ENCODE measurements around the gene CSGALNACT2. TPM values are rescaled to one million over a fixed set of nuclear protein-coding genes. Genes with fewer than 3 reads are reported as not detected.

The CSGALNACT2 gene
- polyA plus RNA-seq, 1 of the 3 experiments (the other 2 are of a cell fraction): 11.5 TPM

GRCh38 chr10:43215758-43216455 lies 77.7 kb downstream of the CSGALNACT2 start:
- ChIA-PET POLR2A (no interaction called here), CTCF (interaction anchor here (1.1 to 4.3 kb wide), 3 partner anchors 10 to 23 kb away, joined by 3 to 18 read pairs (median 3); no protein-coding TSS in a partner anchor)
- WGBS (ENCODE audit: low lambda C conversion rate): 78% methylated on average over 10 of the region's 19 CpGs
- Histone ChIP-seq H3K27me3 (ENCODE audit: insufficient read depth) (no peaks in the 10 kb centered on the region), H3K79me2 (ENCODE audit: insufficient read depth) (no peaks in the 10 kb centered on the region), H3K4me3 (ENCODE audit: low read depth in 2 of 2, low read length in 1 of 2) (no peak overlapping the region), H4K20me1 (ENCODE audit: insufficient read depth) (no peaks in the 10 kb centered on the region), H3K9ac (no peak overlapping the region), H3F3A (replicated peaks; ENCODE audit: insufficient read depth) (no peaks in the 10 kb centered on the region), H3K27ac (ENCODE audit: low read depth in 2 of 2, low read length in 1 of 2) (no peak overlapping the region), H3K9me2 (no peaks in the 10 kb centered on the region), H3K4me2 (no peak overlapping the region), H3K9me3 (no peaks in the 10 kb centered on the region), H3K4me1 (ENCODE audit: control insufficient read depth in 1 of 2, insufficient read depth in 2 of 2, low read depth in 1 of 2, low read length in 1 of 2) (peaks cover 0 to 25% of the 10 kb centered on the region in 2 experiments; a peak in 1 of 4 replicates), H3K36me3 (replicated peaks in 1 of 2; ENCODE audit: control insufficient read depth in 1 of 2, insufficient read depth in 2 of 2, low read length in 1 of 2) (no peaks in the 10 kb centered on the region), H2AFZ (ENCODE audit: low read depth) (no peak overlapping the region)
- DNase-seq: no peak
- TF ChIP-seq ZBTB33 (IDR thresholded peaks at IDR 0.05; ENCODE audit: borderline replicate concordance, low read depth): no peak
- TF ChIP-seq EZH2phosphoT487 (IDR thresholded peaks at IDR 0.05; ENCODE audit: borderline replicate concordance, low read depth): no peak
- TF ChIP-seq GABPA (IDR thresholded peaks at IDR 0.05; ENCODE audit: low read depth): no peak
- no peak for TF ChIP-seq TAF1 (IDR thresholded peaks at IDR 0.05; ENCODE audit: borderline replicate concordance, low read depth, low read length)
- TF ChIP-seq GATA2 (CRISPR knock-in tag; IDR thresholded peaks at IDR 0.05): no peak
- TF ChIP-seq CTCF (IDR thresholded peaks at IDR 0.05): no peak
- TF ChIP-seq FOXM1 (IDR thresholded peaks at IDR 0.05; ENCODE audit: low read depth): no peak
- TF ChIP-seq USF2 (IDR thresholded peaks at IDR 0.05; ENCODE audit: borderline replicate concordance, low read depth, low read length): no peak
- TF ChIP-seq SMC3 (IDR thresholded peaks at IDR 0.05; ENCODE audit: low read depth, low read length): no peak
- TF ChIP-seq MAX (IDR thresholded peaks at IDR 0.05; ENCODE audit: low read depth): no peak
- TF ChIP-seq IRF3 (IDR thresholded peaks at IDR 0.05; ENCODE audit: low read depth, low read length): no peak
- TF ChIP-seq RXRA (IDR thresholded peaks at IDR 0.05; ENCODE audit: borderline replicate concordance, low read depth): no peak
- TF ChIP-seq SIN3A (IDR thresholded peaks at IDR 0.05; ENCODE audit: borderline replicate concordance, low read depth, low read length): no peak
- no peak for TF ChIP-seq REST (IDR thresholded peaks at IDR 0.05; ENCODE audit: low read depth, low read length)
- no peak for TF ChIP-seq YY1 (IDR thresholded peaks at IDR 0.05; ENCODE audit: low read depth)
- no peak for TF ChIP-seq MXI1 (IDR thresholded peaks at IDR 0.05; ENCODE audit: low read depth, low read length)
- no peak for TF ChIP-seq TCF12 (IDR thresholded peaks at IDR 0.05)
- no peak for TF ChIP-seq TEAD4 (IDR thresholded peaks at IDR 0.05; ENCODE audit: borderline replicate concordance, insufficient read depth)
- no peak for TF ChIP-seq RFX5 (IDR thresholded peaks at IDR 0.05; ENCODE audit: low read length)
- no peak for TF ChIP-seq JUND (IDR thresholded peaks at IDR 0.05)

Measured in SK-N-SH (cell line).